Adrenal gland (tissue), 5 donors: Measurements from ENCODE around the gene CILP2.

Experiments
- POLR2A ChIP-seq, 2 donors: fragments of 450-650 bp; IDR thresholded peaks; one replicate each; pipeline ENCODE4 v1.6.1; 2017; ENCODE audit warnings: antibody characterized with exemption in 2 of 2, mild to moderate bottlenecking in 2 of 2, moderate library complexity in 1 of 2
- TF ChIP-seq, protein P1 (sequence below), 6 experiments: fragments of 450-650 bp in 4 of 6; fragments of 200-600 bp in 2 of 6; sonication (generic) in 1 of 6; IDR thresholded peaks; 1 replicate in 5 of 6; 2 replicates in 1 of 6; pipeline versions ENCODE4 v1.5.1 to v1.8.0; 2016 to 2021; ENCODE audit warnings: antibody characterized with exemption in 6 of 6, mild to moderate bottlenecking in 2 of 6, moderate library complexity in 1 of 6
- donor health status: DM: no; HTN: no; CAD: no.

DNA sequence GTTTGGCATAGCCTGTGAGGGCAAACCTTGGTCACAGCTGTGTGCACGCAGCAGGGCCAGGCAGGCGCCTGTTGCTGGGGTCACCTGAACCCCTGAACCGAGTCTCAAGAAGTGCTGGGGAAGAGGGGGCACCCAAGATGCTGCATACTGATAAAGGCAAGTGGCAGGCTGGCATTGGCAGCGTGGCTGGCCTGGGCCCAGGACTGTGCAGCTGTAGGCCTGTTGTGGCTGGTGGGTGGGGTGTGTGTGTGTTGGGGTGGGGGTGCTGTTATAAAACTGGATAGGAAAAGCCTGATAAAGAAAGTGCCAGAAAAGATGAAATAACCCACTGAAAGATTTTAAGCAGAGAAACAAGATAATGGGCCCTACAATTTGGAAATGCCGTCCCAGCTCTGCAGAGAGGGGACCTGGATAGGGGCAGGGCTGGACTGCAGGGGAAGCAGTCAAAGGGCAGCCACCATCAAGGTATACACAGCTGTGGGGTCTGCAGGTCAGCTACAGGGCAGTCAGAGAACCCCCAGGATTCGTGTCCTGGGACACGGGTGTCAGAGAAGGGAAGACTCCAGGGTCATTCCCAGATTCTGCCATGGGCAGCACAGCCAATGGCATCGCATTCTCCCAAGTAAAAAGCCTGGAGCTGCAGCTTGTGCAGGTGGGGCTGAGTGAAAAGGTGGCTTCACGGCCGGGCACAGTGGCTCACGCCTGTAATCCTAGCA is 33.2 kb downstream of the CILP2 start:
- TF ChIP-seq, protein P1, sequence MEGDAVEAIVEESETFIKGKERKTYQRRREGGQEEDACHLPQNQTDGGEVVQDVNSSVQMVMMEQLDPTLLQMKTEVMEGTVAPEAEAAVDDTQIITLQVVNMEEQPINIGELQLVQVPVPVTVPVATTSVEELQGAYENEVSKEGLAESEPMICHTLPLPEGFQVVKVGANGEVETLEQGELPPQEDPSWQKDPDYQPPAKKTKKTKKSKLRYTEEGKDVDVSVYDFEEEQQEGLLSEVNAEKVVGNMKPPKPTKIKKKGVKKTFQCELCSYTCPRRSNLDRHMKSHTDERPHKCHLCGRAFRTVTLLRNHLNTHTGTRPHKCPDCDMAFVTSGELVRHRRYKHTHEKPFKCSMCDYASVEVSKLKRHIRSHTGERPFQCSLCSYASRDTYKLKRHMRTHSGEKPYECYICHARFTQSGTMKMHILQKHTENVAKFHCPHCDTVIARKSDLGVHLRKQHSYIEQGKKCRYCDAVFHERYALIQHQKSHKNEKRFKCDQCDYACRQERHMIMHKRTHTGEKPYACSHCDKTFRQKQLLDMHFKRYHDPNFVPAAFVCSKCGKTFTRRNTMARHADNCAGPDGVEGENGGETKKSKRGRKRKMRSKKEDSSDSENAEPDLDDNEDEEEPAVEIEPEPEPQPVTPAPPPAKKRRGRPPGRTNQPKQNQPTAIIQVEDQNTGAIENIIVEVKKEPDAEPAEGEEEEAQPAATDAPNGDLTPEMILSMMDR (IDR thresholded peaks at IDR 0.05): no peak
- no peak for TF ChIP-seq POLR2A (IDR thresholded peaks at IDR 0.05)
